IMR-90 (cell line): ENCODE data around the gene TRIM28. TPM values are rescaled to one million over a fixed set of nuclear protein-coding genes. Genes with fewer than 3 reads are reported as not detected.

Experiments
- ATAC-seq: fragments of 200-7000 bp; cut with Tn5 transposase; 2 replicates; pipeline ENCODE4 v1.9.1; 2020; ENCODE audit warnings: low read depth, mild to moderate bottlenecking, moderate library complexity
- Bru-seq: library from RNA; stranded (reverse); fragments of 400-500 nt; gene quantifications from one replicate; lab custom pipeline; 2021; lab: Mats Ljungman, UMichigan
- BruChase-seq, 2 experiments: library from RNA; stranded (reverse); fragments of 400-500 nt; gene quantifications; one replicate each; lab custom pipeline; 2021; lab: Mats Ljungman, UMichigan
- BruUV-seq: library from RNA; stranded (reverse); fragments of 400-500 nt; replicated peaks from 2 replicates; lab custom pipeline; 2021; lab: Mats Ljungman, UMichigan
- CTCF ChIA-PET: fragments of 300-600 bp; formaldehyde crosslinking; extraction: SDS; loops from one replicate; lab custom pipeline; 2021; ENCODE audit warnings: antibody characterized with exemption; lab: Yijun Ruan, JAX
- POLR2A ChIA-PET: fragments of 300-600 bp; sonication (Branson Sonifier 250); formaldehyde crosslinking; loops from one replicate; lab custom pipeline; 2022; ENCODE audit warnings: antibody characterized with exemption; ENCODE audit not compliant: unreplicated experiment; lab: Charles Lee
- DNase-seq: peaks from one replicate; pipeline ENCODE4 v3.0.0; 2013
- H2AFZ ChIP-seq: replicated peaks from 2 replicates; pipeline ENCODE3; 2013; ENCODE audit warnings: low read length, mild to moderate bottlenecking; ENCODE audit not compliant: poor library complexity
- H2AK5ac ChIP-seq: 2 replicates; pipeline ENCODE4 v1.6.1; 2013; ENCODE audit warnings: low read depth, low read length, inconsistent platforms
- H2AK9ac ChIP-seq: replicated peaks from 2 replicates; pipeline ENCODE3; 2013; ENCODE audit warnings: mild to moderate bottlenecking, low read depth, low read length, moderate library complexity; ENCODE audit not compliant: poor library complexity
- H2BK120ac ChIP-seq: 2 replicates; pipeline ENCODE4 v1.6.1; 2013; ENCODE audit warnings: low read depth, low read length, inconsistent platforms
- H2BK15ac ChIP-seq: 3 replicates; pipeline ENCODE4 v1.6.1; 2013; ENCODE audit warnings: low read depth, low read length, inconsistent platforms
- H2BK20ac ChIP-seq: 2 replicates; pipeline ENCODE4 v1.6.1; 2013; ENCODE audit warnings: low read depth, mild to moderate bottlenecking, inconsistent platforms, low read length, moderate library complexity
- H2BK5ac ChIP-seq: 2 replicates; pipeline ENCODE4 v1.6.1; 2013; ENCODE audit warnings: mild to moderate bottlenecking, low read depth, low read length, inconsistent platforms; ENCODE audit not compliant: poor library complexity, severe bottlenecking
- H3K14ac ChIP-seq: replicated peaks from 2 replicates; pipeline ENCODE4 v1.6.1; 2013; ENCODE audit warnings: low read depth, low read length, inconsistent platforms
- H3K18ac ChIP-seq: 2 replicates; pipeline ENCODE4 v1.6.1; 2013; ENCODE audit warnings: low read depth, low read length, control low read depth
- H3K23ac ChIP-seq: 2 replicates; pipeline ENCODE4 v1.6.1; 2013; ENCODE audit warnings: low read depth, low read length, inconsistent platforms
- H3K27ac ChIP-seq: 2 replicates; pipeline ENCODE4 v1.5.1; 2013; ENCODE audit warnings: mild to moderate bottlenecking, control low read depth, low read length; ENCODE audit not compliant: insufficient read depth
- H3K27me3 ChIP-seq: 2 replicates; pipeline ENCODE4 v1.6.1; 2013; ENCODE audit warnings: low read length; ENCODE audit not compliant: control insufficient read depth, insufficient read depth
- H3K36me3 ChIP-seq: 2 replicates; pipeline ENCODE4 v1.6.1; 2013; ENCODE audit warnings: low read length, mixed read lengths; ENCODE audit not compliant: control insufficient read depth, insufficient read depth
- H3K4ac ChIP-seq: 2 replicates; pipeline ENCODE4 v1.6.1; 2013; ENCODE audit warnings: low read depth, low read length, inconsistent platforms
- H3K4me1 ChIP-seq: 2 replicates; pipeline ENCODE4 v1.6.1; 2013; ENCODE audit warnings: low read length, mixed read lengths; ENCODE audit not compliant: control insufficient read depth, insufficient read depth
- H3K4me2 ChIP-seq: 2 replicates; pipeline ENCODE4 v1.6.1; 2013; ENCODE audit warnings: low read depth, mild to moderate bottlenecking, control low read depth, low read length, moderate library complexity
- H3K4me3 ChIP-seq: 2 replicates; pipeline ENCODE4 v1.5.1; 2013; ENCODE audit warnings: low read depth, mild to moderate bottlenecking, control low read depth, low read length, moderate library complexity; ENCODE audit not compliant: insufficient read depth
- H3K56ac ChIP-seq: 2 replicates; pipeline ENCODE4 v1.6.1; 2013; ENCODE audit warnings: low read length, inconsistent platforms; ENCODE audit not compliant: insufficient read depth; ENCODE audit errors: extremely low read depth
- H3K79me1 ChIP-seq, 2 experiments: 2 replicates each; pipeline ENCODE4 v1.6.1; 2013; ENCODE audit warnings: low read length in 2 of 2, inconsistent platforms in 1 of 2, low read depth in 1 of 2
- H3K9ac ChIP-seq: 2 replicates; pipeline ENCODE4 v1.6.1; 2013; ENCODE audit warnings: low read depth, low read length, control low read depth
- H3K9me1 ChIP-seq: 2 replicates; pipeline ENCODE4 v1.6.1; 2013; ENCODE audit warnings: low read length, inconsistent platforms; ENCODE audit not compliant: insufficient read depth
- H3K9me3 ChIP-seq: 2 replicates; pipeline ENCODE4 v1.6.1; 2013; ENCODE audit warnings: low read length; ENCODE audit not compliant: control insufficient read depth, insufficient read depth
- H4K20me1 ChIP-seq: 2 replicates; pipeline ENCODE4 v1.6.1; 2013; ENCODE audit warnings: low read length, inconsistent platforms; ENCODE audit not compliant: insufficient read depth
- H4K5ac ChIP-seq: 2 replicates; pipeline ENCODE4 v1.6.1; 2013; ENCODE audit warnings: mild to moderate bottlenecking, low read depth, low read length, control low read depth
- H4K8ac ChIP-seq, 2 experiments: 2 replicates each; pipeline ENCODE4 v1.6.1; 2013; ENCODE audit warnings: low read depth in 2 of 2, low read length in 2 of 2, control low read depth in 1 of 2, inconsistent platforms in 1 of 2
- H4K91ac ChIP-seq: 2 replicates; pipeline ENCODE4 v1.6.1; 2013; ENCODE audit warnings: low read depth, low read length, inconsistent platforms; ENCODE audit not compliant: insufficient read depth
- CHD1 ChIP-seq: IDR thresholded peaks from 2 replicates; pipeline ENCODE4 v1.6.1; 2012; ENCODE audit warnings: low read depth, low read length, improper control_type of control experiment
- ELK1 ChIP-seq: fragments of 150-350 bp; IDR thresholded peaks from 2 replicates; pipeline ENCODE4 v1.6.1; 2016; ENCODE audit warnings: low read depth, mild to moderate bottlenecking, low read length, moderate library complexity, borderline replicate concordance
- FOS ChIP-seq: fragments of 150-350 bp; IDR thresholded peaks from 2 replicates; pipeline ENCODE4 v1.6.1; 2016; ENCODE audit warnings: low read depth, low read length
- MAZ ChIP-seq: IDR thresholded peaks from 2 replicates; pipeline ENCODE4 v1.6.1; 2012; ENCODE audit warnings: low read depth, mild to moderate bottlenecking, low read length, improper control_type of control experiment, moderate library complexity, borderline replicate concordance
- MXI1 ChIP-seq: IDR thresholded peaks from 2 replicates; pipeline ENCODE4 v1.6.1; 2012; ENCODE audit warnings: low read depth, mild to moderate bottlenecking, low read length, moderate library complexity, borderline replicate concordance
- POLR2A ChIP-seq: IDR thresholded peaks from 2 replicates; pipeline ENCODE4 v1.6.1; 2012; ENCODE audit warnings: mild to moderate bottlenecking, low read depth, low read length
- RFX5 ChIP-seq: IDR thresholded peaks from 2 replicates; pipeline ENCODE4 v1.8.0; 2012; ENCODE audit warnings: low read depth, mild to moderate bottlenecking, low read length, moderate library complexity
- USF2 ChIP-seq: fragments of 150-350 bp; IDR thresholded peaks from 2 replicates; pipeline ENCODE4 v1.6.1; 2017; ENCODE audit warnings: mild to moderate bottlenecking, antibody characterized with exemption, low read length, low read depth
- WGBS, 2 experiments: methylation state at CpG; one replicate each; pipeline versions ENCODE4 v1.1.5 to v1.1.7; 2013; ENCODE audit warnings: missing lambda C conversion rate in 2 of 2; ENCODE audit not compliant: insufficient read length in 1 of 2; ENCODE audit errors: extremely low coverage in 2 of 2; 5-methylcytosine and 5-hydroxymethylcytosine counted together
- dilution Hi-C: fragments of 300-500 bp; cut with HindIII; formaldehyde crosslinking; loops from one replicate; pipeline ENCODE4 v1.14.3; 2018; ENCODE audit warnings: low sequenced_read_pairs; ENCODE audit not compliant: unreplicated experiment
- in situ Hi-C: fragments of 300-500 bp; cut with MboI; formaldehyde crosslinking; loops from 3 replicates; pipeline ENCODE4 v1.14.3; 2019; ENCODE audit warnings: low sequenced_read_pairs, inconsistent platforms, mixed read lengths
- intact Hi-C: fragments of 100-400 bp; cut with micrococcal nuclease; formaldehyde crosslinking; loops from 2 replicates; pipeline ENCODE4 v1.10.0; 2022
- long read RNA-seq: library from polyadenylated mRNA; unstranded; transcript quantifications from one replicate; pipeline ENCODE4 v2.0.0, GENCODE V29; 2021; ENCODE audit not compliant: unreplicated experiment
- polyA plus RNA-seq, 3 experiments: library from polyadenylated mRNA; depleted of rRNA; stranded (reverse); fragments of >200 nt; gene quantifications; 2 replicates each; pipeline ENCODE4 v1.2.3, GENCODE V29; 2012; ENCODE audit warnings: low replicate concordance in 1 of 3
- total RNA-seq: library from RNA; depleted of rRNA; stranded (reverse); fragments of >200 nt; gene quantifications from 2 replicates; pipeline ENCODE4 v1.2.3, GENCODE V29; 2012; rRNA removed

Gene TRIM28
- total RNA-seq (313 and 349 TPM in 2 replicates), polyA plus RNA-seq (2012; rRNA removed) (465 and 964 TPM in 2 replicates), Bru-seq, nascent RNA (percentile 87 among the genes with signal in this experiment), BruChase-seq, experiment 1, labeled RNA remaining after a 6-hour chase (percentile 96 among the genes with signal in this experiment), BruChase-seq, experiment 2, labeled RNA remaining after a 2-hour chase (percentile 93 among the genes with signal in this experiment)
- polyA plus RNA-seq (2012; cell fraction: cytosol; rRNA removed): 339 TPM in 2 replicates
- polyA plus RNA-seq (2012; cell fraction: nucleus; rRNA removed; ENCODE audit: low replicate concordance): 522 and 1,051 TPM in 2 replicates
- long read RNA-seq, transcript TRIM28-201 (17 exons, 2,960 nt): major isoform, 270 of 429 reads
- long read RNA-seq, transcript TRIM28-213 (4 exons, 714 nt): minor isoform, 12 of 429 reads
- long read RNA-seq, partial matches to known transcripts: 116 of 429 reads
- long read RNA-seq, other reads (novel, unspliced or antisense): 29 of 429 reads

DNA sequence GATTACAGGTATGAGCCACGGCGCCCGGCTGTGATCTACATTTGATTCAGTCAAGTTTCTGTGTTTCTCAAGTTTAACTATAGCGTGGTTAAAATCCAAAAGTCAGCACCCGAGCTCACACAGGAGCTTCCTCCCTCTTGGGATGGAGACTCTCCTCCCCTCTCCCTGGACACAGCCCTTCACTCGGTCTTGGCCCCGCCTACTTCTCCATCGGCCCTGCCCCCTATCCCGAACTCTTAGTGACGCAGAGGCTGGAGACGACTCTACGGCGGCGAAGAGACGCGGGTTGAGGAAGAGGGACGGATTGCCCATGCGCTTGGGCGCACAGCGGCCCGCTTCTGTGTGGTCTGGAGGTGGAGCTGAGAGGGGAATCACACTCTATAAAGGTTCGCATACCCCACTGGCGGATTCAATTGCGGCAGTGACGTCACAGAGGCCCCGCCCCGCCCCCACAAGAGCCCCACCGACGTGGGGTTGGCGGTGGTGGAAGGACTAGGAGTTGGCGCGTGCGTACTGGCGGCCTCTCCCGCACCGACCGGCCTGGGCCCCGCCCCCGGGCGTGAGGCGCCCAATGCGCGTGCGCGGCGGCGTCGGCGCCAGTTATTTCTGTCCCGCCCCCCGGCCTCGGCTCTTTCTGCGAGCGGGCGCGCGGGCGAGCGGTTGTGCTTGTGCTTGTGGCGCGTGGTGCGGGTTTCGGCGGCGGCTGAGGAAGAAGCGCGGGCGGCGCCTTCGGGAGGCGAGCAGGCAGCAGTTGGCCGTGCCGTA is at the start of gene TRIM28:
TSS of gene TRIM28 (plus strand) at position 239 of the 765 bp plus-strand sequence. CDS start 694 bp downstream, outside the sequence.
- peak within 1 kb of the TSS; percentile 61; the same call in 1 of the 3 replicates for H2BK15ac ChIP-seq
- peak within 1 kb of the TSS; percentile 69 for H3K56ac ChIP-seq
- peak within 1 kb of the TSS; percentile 72 for H3K18ac ChIP-seq
- H4K20me1 ChIP-seq: peaks cover 54% of the 10 kb centered on the region
- H2AK9ac ChIP-seq: peak within 1 kb of the TSS; percentile 96
- H3K9me3 ChIP-seq: no peaks in the 10 kb centered on the region
- H3K4me1 ChIP-seq: peaks cover 13% of the 10 kb centered on the region
- H3K9me1 ChIP-seq: peaks cover 13% of the 10 kb centered on the region
- peak within 1 kb of the TSS; percentile 88 for H3K27ac ChIP-seq
- H3K4me3 ChIP-seq: peak within 1 kb of the TSS; percentile 77
- peak within 1 kb of the TSS; percentile 66 for H4K5ac ChIP-seq
- peak within 1 kb of the TSS; percentile 98 for H3K4me2 ChIP-seq
- peak within 1 kb of the TSS; percentile 92 for H4K91ac ChIP-seq
- TF ChIP-seq USF2: 0 out of 2 replicates have a peak, but pooled peaks have one; percentile 9
- 0 out of 2 replicates have a peak, but pooled peaks have one; percentile 2 for TF ChIP-seq FOS
- TF ChIP-seq CHD1: no peak
- no peak for TF ChIP-seq RFX5
- no peak for TF ChIP-seq ELK1
- peak; percentile 97 for TF ChIP-seq POLR2A
- peak; percentile 64; the same call in 1 of the 2 replicates for TF ChIP-seq MXI1
- peak; percentile 80; the same call in 1 of the 2 replicates for TF ChIP-seq MAZ
- peaks cover 31% of the 10 kb centered on the region for H3K36me3 ChIP-seq
- ATAC-seq (peak; percentile 91), DNase-seq (peak; percentile 99)
- H3K27me3 ChIP-seq: peaks cover 7% of the 10 kb centered on the region
- intact Hi-C loops: loop anchor here (2.0 kb wide), 1 partner anchor 15 kb away; the partner anchor contains the start of gene UBE2M
- peak within 1 kb of the TSS; percentile 85 for H2BK5ac ChIP-seq
- H3K23ac ChIP-seq: peak within 1 kb of the TSS; percentile 93
- WGBS, 2 experiments: 0% methylated on average over 33 of the region's 73 CpGs; no CpG with 5 or more reads in 1 of the 2 experiments
- H3K4ac ChIP-seq: peak within 1 kb of the TSS; percentile 97
- H2BK120ac ChIP-seq: peak within 1 kb of the TSS; percentile 90
- BruUV-seq: no TSS peak
- H3K79me1 ChIP-seq: peaks cover 3 to 41% of the 10 kb centered on the region in 2 experiments; a peak in 3 of 4 replicates
- in situ Hi-C loops: no loop called here
- POLR2A ChIA-PET: interaction anchor here (0.5 to 0.9 kb wide), 5 partner anchors 11 to 834 kb away, joined by 3 to 10 read pairs (median 4); partner anchors contain the start of genes CHMP2A and ZBTB45
- H2AFZ ChIP-seq: peak within 1 kb of the TSS; percentile 98
- dilution Hi-C loops: no loop called here
- peak within 1 kb of the TSS; percentile 88 for H2AK5ac ChIP-seq
- no peak within 1 kb of the TSS for H2BK20ac ChIP-seq
- peak within 1 kb of the TSS; percentile 43 to 94 for H4K8ac ChIP-seq
- peak within 1 kb of the TSS; percentile 98 for H3K14ac ChIP-seq
- peak within 1 kb of the TSS; percentile 98 for H3K9ac ChIP-seq
- CTCF ChIA-PET: interaction anchor here (0.7 kb wide), 1 partner anchor 25 kb away, joined by 6 read pairs; the partner anchor contains the start of gene ZBTB45
